ENCODE data around the gene CTSD.

CTSD gene

GRCh38 chr11:1742371-1742770 is 21.4 kb downstream of the CTSD start:
- H3F3A ChIP-seq (ENCODE audit: low read depth): no peaks in the 10 kb centered on the region
- no peak overlapping the region for H3K9ac ChIP-seq (ENCODE audit: low read depth, low read length, poor library complexity, severe bottlenecking)
- no peaks in the 10 kb centered on the region for H3K79me2 ChIP-seq (ENCODE audit: insufficient read depth, low read length)
- H3K9me3 ChIP-seq (ENCODE audit: insufficient read depth, low read depth, low read length): no peaks in the 10 kb centered on the region; the same call in 1 of the 2 replicates
- H3K27me3 ChIP-seq (ENCODE audit: insufficient read depth, low read length, poor library complexity, severe bottlenecking): no peaks in the 10 kb centered on the region
- no peaks in the 10 kb centered on the region for H3K9me2 ChIP-seq (replicated peaks; ENCODE audit: low read depth, low read length)
- H2AFZ ChIP-seq (ENCODE audit: low read length): no peak overlapping the region
- no peak overlapping the region for H3K4me3 ChIP-seq (ENCODE audit: low read length, poor library complexity, severe bottlenecking)
- H3K36me3 ChIP-seq (ENCODE audit: insufficient read depth, low read length): no peaks in the 10 kb centered on the region; the same call in 1 of the 2 replicates
- TF ChIP-seq CTCF (conservative IDR thresholded peaks at IDR 0.05; ENCODE audit: low read length) (no peak), EZH2phosphoT487 (IDR thresholded peaks at IDR 0.05; ENCODE audit: borderline replicate concordance) (no peak)
- no peaks in the 10 kb centered on the region for H4K20me1 ChIP-seq (ENCODE audit: insufficient read depth, low read length, poor library complexity, severe bottlenecking)
- no peaks in the 10 kb centered on the region for H3K4me1 ChIP-seq (ENCODE audit: insufficient read depth, low read length, poor library complexity, severe bottlenecking)
- H3K4me2 ChIP-seq (ENCODE audit: low read depth, low read length, poor library complexity, severe bottlenecking): no peak overlapping the region

- Histone ChIP-seq H3F3A (ENCODE audit: low read depth) (no peaks in the 10 kb centered on the region), H3K9me3 (ENCODE audit: insufficient read depth, low read depth, low read length) (no peaks in the 10 kb centered on the region; the same call in 1 of the 2 replicates), H3K4me1 (ENCODE audit: insufficient read depth, low read length, poor library complexity, severe bottlenecking) (no peaks in the 10 kb centered on the region), H3K9me2 (replicated peaks; ENCODE audit: low read depth, low read length) (no peaks in the 10 kb centered on the region), H3K27me3 (ENCODE audit: insufficient read depth, low read length, poor library complexity, severe bottlenecking) (no peaks in the 10 kb centered on the region), H3K9ac (ENCODE audit: low read depth, low read length, poor library complexity, severe bottlenecking) (no peak overlapping the region), H4K20me1 (ENCODE audit: insufficient read depth, low read length, poor library complexity, severe bottlenecking) (no peaks in the 10 kb centered on the region), H3K4me3 (ENCODE audit: low read length, poor library complexity, severe bottlenecking) (no peak overlapping the region), H2AFZ (ENCODE audit: low read length) (no peak overlapping the region), H3K79me2 (ENCODE audit: insufficient read depth, low read length) (no peaks in the 10 kb centered on the region), H3K4me2 (ENCODE audit: low read depth, low read length, poor library complexity, severe bottlenecking) (no peak overlapping the region), H3K36me3 (ENCODE audit: insufficient read depth, low read length) (no peaks in the 10 kb centered on the region; the same call in 1 of the 2 replicates)
- TF ChIP-seq CTCF (conservative IDR thresholded peaks at IDR 0.05; ENCODE audit: low read length): no peak
- TF ChIP-seq EZH2phosphoT487 (IDR thresholded peaks at IDR 0.05; ENCODE audit: borderline replicate concordance): no peak
These were observed 22.0 kb downstream of the CTSD start for GRCh38 chr11:1741741-1742140.

GRCh38 chr11:1740786-1741530 is 22.8 kb downstream of the CTSD start:
- no peaks in the 10 kb centered on the region for H3K27me3 ChIP-seq (ENCODE audit: insufficient read depth, low read length, poor library complexity, severe bottlenecking)
- H3F3A ChIP-seq (ENCODE audit: low read depth): no peaks in the 10 kb centered on the region
- H3K9me3 ChIP-seq (ENCODE audit: insufficient read depth, low read depth, low read length): peaks cover 6% of the 10 kb centered on the region; the same call in 1 of the 2 replicates
- TF ChIP-seq CTCF (conservative IDR thresholded peaks at IDR 0.05; ENCODE audit: low read length): no peak
- TF ChIP-seq EZH2phosphoT487 (IDR thresholded peaks at IDR 0.05; ENCODE audit: borderline replicate concordance): no peak
- no peak overlapping the region for H3K4me3 ChIP-seq (ENCODE audit: low read length, poor library complexity, severe bottlenecking)
- H3K4me2 ChIP-seq (ENCODE audit: low read depth, low read length, poor library complexity, severe bottlenecking): no peak overlapping the region
- no peak overlapping the region for H3K9ac ChIP-seq (ENCODE audit: low read depth, low read length, poor library complexity, severe bottlenecking)
- no peaks in the 10 kb centered on the region for H3K4me1 ChIP-seq (ENCODE audit: insufficient read depth, low read length, poor library complexity, severe bottlenecking)
- no peak overlapping the region for H2AFZ ChIP-seq (ENCODE audit: low read length)
- H3K79me2 ChIP-seq (ENCODE audit: insufficient read depth, low read length): no peaks in the 10 kb centered on the region
- no peaks in the 10 kb centered on the region for H3K36me3 ChIP-seq (ENCODE audit: insufficient read depth, low read length)
- H4K20me1 ChIP-seq (ENCODE audit: insufficient read depth, low read length, poor library complexity, severe bottlenecking): no peaks in the 10 kb centered on the region
- H3K9me2 ChIP-seq (replicated peaks; ENCODE audit: low read depth, low read length): no peaks in the 10 kb centered on the region

Measured in Loucy (cell line).